Measurements from ENCODE around the gene KNL1. TPM values are rescaled to one million over a fixed set of nuclear protein-coding genes. Genes with fewer than 3 reads are reported as not detected.

KNL1 gene
- total RNA-seq (2022; extraction: Qiagen RNA extraction; ENCODE audit: low read depth): 6.4 to 9.4 TPM (median 8.4 TPM) in 5 replicates

GRCh38 chr15:40593588-40594428 is at the start of gene KNL1:
Gene KNL1 (plus strand): TSS chr15:40594249. CDS start chr15:40602932, 8,683 bp downstream.

GRCh38 chr15:40564591-40565332 is 29.3 kb upstream of the KNL1 start, which contains the start of gene CCDC32:
Gene CCDC32 (minus strand): TSS chr15:40565042. CDS start chr15:40563015, 2,027 bp downstream.

GRCh38 chr15:40569129-40569953 is 24.7 kb upstream of the KNL1 start, which contains the start of gene RPUSD2:
Gene RPUSD2 (plus strand): TSS chr15:40569299. CDS start chr15:40569338, 39 bp downstream.

GRCh38 chr15:40694688-40695468 is 100.8 kb downstream of the KNL1 start, which contains the start of gene RAD51:
Gene RAD51 (plus strand): TSS chr15:40695174. CDS start chr15:40698759, 3,585 bp downstream.

Other genes with a start within 250 kb of the KNL1 start
- not detected in 5 replicates for gene PHGR1, start 243.2 kb upstream of the KNL1 start, total RNA-seq (2022; extraction: Qiagen RNA extraction; ENCODE audit: low read depth)
- gene DISP2, start 236.0 kb upstream of the KNL1 start, total RNA-seq (2022; extraction: Qiagen RNA extraction; ENCODE audit: low read depth): 0.32 to 1.3 TPM (median 1.2 TPM) in 5 replicates
- gene KNSTRN, start 211.5 kb upstream of the KNL1 start, total RNA-seq (2022; extraction: Qiagen RNA extraction; ENCODE audit: low read depth): 42.4 to 50.4 TPM (median 46.8 TPM) in 5 replicates
- gene IVD, start 188.5 kb upstream of the KNL1 start, total RNA-seq (2022; extraction: Qiagen RNA extraction; ENCODE audit: low read depth): 12.0 to 15.3 TPM (median 14.2 TPM) in 5 replicates
- gene BAHD1, start 153.3 kb upstream of the KNL1 start, total RNA-seq (2022; extraction: Qiagen RNA extraction; ENCODE audit: low read depth): 11.3 to 13.3 TPM (median 12.0 TPM) in 5 replicates
- gene CHST14, start 123.3 kb upstream of the KNL1 start, total RNA-seq (2022; extraction: Qiagen RNA extraction; ENCODE audit: low read depth): 14.7 to 21.4 TPM (median 18.3 TPM) in 5 replicates
- 13.8 to 20.0 TPM (median 18.1 TPM) in 5 replicates for gene CCDC32, start 29.2 kb upstream of the KNL1 start, total RNA-seq (2022; extraction: Qiagen RNA extraction; ENCODE audit: low read depth)
- gene RPUSD2, start 24.9 kb upstream of the KNL1 start, total RNA-seq (2022; extraction: Qiagen RNA extraction; ENCODE audit: low read depth): 15.2 to 16.6 TPM (median 16.0 TPM) in 5 replicates
- gene RAD51, start 100.9 kb downstream of the KNL1 start, total RNA-seq (2022; extraction: Qiagen RNA extraction; ENCODE audit: low read depth): 17.5 to 20.8 TPM (median 18.8 TPM) in 5 replicates
- 21.9 to 25.0 TPM (median 24.0 TPM) in 5 replicates for gene RMDN3, start 161.0 kb downstream of the KNL1 start, total RNA-seq (2022; extraction: Qiagen RNA extraction; ENCODE audit: low read depth)
- gene GCHFR, start 169.8 kb downstream of the KNL1 start, total RNA-seq (2022; extraction: Qiagen RNA extraction; ENCODE audit: low read depth): 6.8 to 8.8 TPM (median 7.4 TPM) in 5 replicates
- 0.07 to 0.14 TPM (median 0.12 TPM) in 4 of 5 replicates, not detected in the other for gene C15orf62, start 175.7 kb downstream of the KNL1 start, total RNA-seq (2022; extraction: Qiagen RNA extraction; ENCODE audit: low read depth)
- gene ZFYVE19, start 212.8 kb downstream of the KNL1 start, total RNA-seq (2022; extraction: Qiagen RNA extraction; ENCODE audit: low read depth): 17.6 to 19.5 TPM (median 18.1 TPM) in 5 replicates
- 20.9 to 26.7 TPM (median 24.3 TPM) in 5 replicates for gene DNAJC17, start 213.2 kb downstream of the KNL1 start, total RNA-seq (2022; extraction: Qiagen RNA extraction; ENCODE audit: low read depth)
- 0.19 to 0.35 TPM (median 0.28 TPM) in 3 of 5 replicates, not detected in the others for gene PPP1R14D, start 234.5 kb downstream of the KNL1 start, total RNA-seq (2022; extraction: Qiagen RNA extraction; ENCODE audit: low read depth)
- gene SPINT1, start 249.8 kb downstream of the KNL1 start, total RNA-seq (2022; extraction: Qiagen RNA extraction; ENCODE audit: low read depth): 0.79 to 1.1 TPM (median 0.85 TPM) in 5 replicates